IPS DF 4.7 (cell line): ENCODE measurements around the gene C16orf74.

Experiments
- DNase-seq: peaks from one replicate; pipeline ENCODE4 v3.0.0-alpha.2; 2013; ENCODE audit warnings: low spot score; ENCODE audit errors: extremely low read depth

Gene C16orf74

GRCh38 chr16:85718682-85719081 is 32.2 kb downstream of the C16orf74 start:
- no peak for DNase-seq

DNA sequence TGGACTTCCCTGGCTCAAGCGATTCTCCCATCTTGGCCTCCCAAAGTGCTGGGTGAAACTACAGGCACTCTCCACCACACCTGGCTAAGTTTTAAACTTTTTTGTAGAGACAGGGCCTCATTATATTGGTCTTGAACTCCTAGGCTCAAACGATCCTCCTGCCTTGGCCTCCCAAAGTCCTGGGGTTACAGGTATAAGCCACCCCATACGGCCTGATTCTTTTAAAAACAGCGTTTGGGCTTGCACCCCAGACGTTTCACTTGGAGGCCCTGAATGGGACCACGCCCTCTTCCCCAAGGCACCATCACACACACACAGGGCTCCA is 32.8 kb downstream of the C16orf74 start:
- no peak for DNase-seq

DNA sequence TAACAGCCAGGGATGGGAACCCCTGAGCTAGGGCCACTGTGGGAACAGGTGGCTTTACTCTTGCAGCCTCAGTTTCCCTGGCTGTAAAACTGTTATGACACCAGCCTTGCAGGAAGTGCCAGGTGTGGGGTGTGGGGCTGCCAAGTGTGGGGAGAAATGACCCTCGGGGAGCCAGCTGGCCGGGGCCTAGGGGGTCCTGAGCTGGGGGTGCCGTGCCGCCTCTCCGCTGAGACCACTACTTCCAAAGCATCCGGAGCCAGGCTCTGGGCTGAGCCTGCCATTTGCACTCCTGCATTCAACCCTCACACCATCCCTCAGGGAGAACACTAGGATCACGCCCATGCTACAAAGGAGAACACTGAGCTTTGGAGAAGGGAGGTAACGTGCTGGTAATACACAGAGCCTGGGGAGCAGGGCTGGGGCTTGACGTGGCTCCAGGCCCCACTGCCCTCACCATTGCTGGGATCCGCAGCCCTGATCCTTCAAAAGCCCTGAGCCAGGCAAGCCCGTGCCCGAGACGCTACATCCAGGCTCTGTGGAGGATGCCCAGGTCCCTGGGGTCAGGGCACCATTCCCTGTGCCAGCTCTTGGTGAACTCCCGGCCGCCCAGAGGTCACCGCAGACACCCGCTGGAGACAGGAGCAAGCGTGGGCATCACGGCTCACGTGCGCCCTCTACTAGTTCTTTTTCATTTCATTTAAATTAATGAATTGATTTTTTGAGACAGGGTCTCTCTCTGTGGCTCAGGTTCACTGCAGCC is 33.3 kb downstream of the C16orf74 start:
- DNase-seq: no peak

GRCh38 chr16:85716680-85717038 is 34.2 kb downstream of the C16orf74 start:
- no peak for DNase-seq

DNA sequence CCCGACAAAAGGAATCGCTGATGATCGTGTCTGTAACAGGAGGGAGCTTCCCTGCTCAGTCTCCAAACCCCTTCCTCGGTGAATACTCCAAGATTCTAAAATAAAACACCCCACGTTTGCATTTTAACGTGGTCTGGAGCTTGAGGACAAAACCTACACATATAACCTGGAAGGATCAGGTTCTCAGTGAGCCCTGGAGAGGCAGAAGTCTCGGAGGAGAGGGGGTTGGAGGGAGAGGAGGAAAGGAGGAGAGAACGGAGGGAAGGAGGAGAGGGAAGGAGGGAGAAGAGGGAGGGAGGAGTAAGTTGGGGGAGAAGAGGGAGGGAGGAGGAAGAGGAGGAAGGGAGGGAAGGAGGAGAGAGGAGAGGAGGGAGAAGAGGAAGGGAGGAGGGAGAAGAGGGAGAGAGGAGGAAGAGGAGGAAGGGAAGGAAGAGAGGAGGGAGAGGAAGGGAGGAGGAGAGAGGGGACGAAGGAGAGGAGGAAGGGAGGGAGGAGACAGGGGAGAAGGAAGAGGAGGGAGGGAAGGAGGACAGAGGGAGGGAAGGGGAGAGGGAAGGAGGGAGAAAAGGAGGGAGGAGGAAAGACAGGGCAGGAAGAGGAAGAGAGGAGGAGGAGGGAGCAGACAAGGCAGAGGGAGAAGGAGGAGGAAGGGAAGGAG is 34.7 kb downstream of the C16orf74 start:
- no peak for DNase-seq

GRCh38 chr16:85715169-85716021 is 35.5 kb downstream of the C16orf74 start:
- no peak for DNase-seq

- no peak for DNase-seq
Observed at GRCh38 chr16:85712801-85713200, 38.1 kb downstream of the C16orf74 start.

DNA sequence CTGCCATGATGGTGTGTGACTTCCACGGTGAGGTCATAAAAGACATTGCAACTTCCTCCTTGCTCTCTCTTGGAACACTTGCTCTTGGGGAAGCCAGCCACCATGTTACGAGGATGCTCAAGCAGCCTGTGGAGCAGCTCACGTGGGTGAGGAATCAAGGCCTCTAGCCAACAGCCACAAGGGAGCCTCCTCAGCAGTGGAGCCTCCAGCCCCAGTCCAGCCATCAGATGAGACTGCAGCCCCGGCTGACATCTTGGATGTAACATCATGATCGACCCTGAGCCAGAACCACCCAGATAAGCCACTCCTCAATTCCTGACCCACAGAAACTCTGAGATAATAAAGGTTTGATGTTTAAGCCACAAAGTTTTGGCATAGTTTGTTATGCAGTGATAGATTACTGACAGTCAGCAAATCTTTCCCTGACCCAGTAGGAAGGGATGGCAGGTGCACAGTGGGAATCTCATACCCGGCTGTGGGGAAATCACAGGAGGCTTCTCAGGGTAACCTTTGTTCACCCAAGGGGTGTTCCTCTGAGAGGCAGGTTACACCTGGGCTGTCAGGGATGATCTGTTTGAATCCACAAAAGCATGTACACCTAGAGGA is 38.8 kb downstream of the C16orf74 start:
- DNase-seq: no peak

GRCh38 chr16:85710732-85711131 is 40.2 kb downstream of the C16orf74 start:
- DNase-seq: no peak

GRCh38 chr16:85709766-85710585 is 40.9 kb downstream of the C16orf74 start:
- no peak for DNase-seq

DNA sequence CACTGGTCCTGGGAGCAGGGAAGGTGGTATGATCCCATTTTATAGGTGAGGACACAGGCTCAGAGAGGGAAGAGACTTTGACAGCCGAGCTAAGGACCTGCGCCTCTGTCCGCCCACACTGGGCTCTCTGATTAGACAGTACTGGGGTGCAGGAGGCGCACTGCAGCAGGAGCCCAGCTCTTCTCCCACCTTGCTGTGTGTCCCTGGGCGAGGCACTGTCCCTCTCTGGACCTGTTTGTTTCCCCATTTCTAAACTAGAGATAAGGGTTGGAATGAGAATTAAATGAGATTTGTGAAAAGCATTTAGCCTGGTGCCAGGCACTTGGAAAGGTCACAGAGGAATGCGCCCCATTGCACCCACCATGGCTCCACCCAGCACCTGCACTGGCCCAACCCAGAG is 42.6 kb downstream of the C16orf74 start:
- no peak for DNase-seq

DNA sequence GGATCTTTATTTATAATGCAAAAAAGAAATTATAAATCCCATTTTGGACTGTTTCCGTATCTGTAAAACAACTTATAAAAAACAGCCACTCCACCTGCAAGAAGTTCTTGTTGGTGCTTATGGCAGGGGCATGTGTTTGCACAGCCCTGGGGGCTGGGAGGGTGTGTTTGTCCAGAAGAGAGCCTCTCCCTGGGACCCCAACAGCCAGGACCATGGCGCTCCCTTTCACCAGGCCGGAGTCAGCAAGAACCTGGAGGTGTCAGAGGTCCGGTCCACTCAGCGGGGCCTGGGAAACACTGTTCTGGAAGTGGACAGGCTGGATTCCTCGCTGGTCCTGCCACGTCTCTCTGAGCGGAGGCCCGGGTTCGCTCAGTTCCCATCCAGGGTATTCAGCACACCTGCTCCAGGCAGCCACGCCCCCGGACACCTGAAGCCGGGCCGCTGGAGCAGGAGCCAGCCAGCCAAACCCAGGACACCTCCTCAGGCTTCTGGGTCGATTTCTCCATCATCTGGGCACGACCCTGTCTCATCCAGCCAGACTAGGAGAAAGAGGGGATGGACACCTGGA is 43.3 kb downstream of the C16orf74 start:
- no peak for DNase-seq

DNA sequence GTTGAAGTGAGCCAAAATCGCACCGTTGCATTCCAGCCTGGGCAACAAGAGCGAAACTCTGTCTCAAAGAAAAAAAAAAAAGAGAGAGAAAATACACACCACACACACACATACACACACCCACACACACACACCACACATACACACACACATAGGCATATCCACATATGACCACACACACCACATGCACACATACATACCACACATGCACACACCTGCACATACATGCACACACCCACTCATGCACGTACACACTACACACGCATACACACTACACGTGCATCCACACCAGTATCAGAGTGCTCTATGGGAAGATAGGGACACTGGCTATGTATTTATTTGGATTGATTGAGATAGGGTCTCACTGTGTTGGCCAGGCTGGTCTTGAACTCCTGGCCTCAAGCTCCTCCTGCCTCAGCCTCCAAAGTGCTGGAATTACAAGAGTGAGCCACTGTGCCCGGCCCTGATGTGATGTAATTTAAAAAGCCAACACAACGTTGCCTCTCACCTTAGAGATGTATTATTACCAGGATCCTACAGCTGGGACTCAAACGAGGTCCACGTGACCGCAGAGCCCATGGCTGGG is 44.4 kb downstream of the C16orf74 start:
- no peak for DNase-seq

DNA sequence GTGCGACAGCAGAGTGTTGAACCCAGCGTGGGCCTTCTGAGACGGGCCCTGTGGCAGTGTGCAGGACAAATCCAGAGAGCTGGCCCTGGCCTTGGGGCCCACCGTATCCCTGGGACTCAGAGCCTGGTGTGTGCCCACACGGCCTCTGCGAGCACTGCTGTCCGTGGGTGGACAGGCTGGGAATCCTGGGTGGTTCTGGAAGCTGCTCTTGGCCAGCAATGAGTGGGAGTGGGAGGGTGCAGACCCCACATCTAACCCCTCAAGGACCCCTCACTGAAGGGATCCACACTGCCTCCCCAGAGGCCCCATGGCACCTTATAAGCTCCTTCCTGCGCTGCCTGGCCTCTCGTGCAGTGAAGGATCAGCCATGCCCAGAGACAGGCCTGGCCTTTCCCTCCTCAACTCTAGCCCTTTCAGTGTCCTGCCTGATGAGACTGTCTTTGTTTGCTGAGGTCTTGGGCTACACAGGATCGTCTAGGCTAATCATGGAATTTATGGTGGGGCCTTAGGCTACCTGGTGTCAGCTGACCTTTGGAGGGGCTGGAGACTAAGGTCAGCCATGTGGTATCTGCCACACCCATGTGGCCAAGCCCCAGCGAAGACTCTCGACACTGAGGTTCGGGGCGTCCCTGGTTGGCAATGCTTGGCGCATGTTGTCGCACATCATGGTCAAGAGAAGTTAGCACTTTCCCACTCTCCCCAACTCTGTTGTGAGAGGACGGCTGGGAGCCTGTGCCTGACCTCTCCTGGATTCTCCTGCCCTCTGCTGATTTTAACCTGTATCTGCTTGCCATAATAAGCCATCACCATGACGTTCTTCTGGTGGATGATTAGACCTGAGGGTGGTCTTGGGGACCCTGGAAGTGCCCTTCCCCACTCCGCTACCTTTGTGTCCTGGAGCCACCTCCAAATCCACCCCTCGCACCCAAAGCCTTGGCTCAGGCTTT is 45.7 kb downstream of the C16orf74 start:
- DNase-seq: no peak

DNA sequence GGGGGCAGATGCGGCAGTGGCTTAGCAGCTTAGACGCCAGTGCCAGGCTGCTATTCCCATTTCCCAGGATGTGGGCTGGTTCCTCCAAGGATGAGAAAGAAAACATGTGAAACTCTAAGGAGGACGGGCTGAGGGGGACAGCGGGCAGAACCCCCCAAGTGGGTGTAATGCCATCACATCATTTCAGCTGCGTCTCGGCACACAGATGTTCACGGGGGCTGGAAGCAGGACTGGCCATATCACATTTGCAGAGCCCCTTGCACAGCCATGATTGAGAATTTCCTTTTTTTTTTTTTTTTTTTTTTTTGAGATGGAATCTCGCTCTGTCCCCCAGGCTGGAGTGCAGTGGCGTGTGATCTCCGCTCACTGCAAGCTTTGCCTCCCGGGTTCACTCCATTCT is 46.9 kb downstream of the C16orf74 start:
- no peak for DNase-seq

DNA sequence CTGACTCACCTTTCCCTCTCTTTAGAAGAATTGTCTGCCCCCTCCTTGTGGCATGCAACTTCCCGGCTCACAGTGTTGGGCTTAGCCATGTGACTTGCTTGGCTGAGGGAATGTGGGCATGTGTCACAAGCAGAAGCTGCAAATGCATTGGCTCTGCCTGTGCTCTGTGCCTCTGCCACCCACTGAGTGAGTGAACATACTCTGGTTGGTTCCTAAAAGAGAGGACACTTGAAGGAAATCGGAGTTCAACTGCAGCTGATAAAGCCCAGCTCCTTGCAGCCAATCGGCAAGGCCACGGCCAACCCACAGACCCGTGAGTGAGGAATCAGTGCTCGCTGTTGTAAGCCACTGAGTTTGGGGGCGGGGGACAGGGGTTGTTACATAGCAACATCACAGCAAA is 51.3 kb downstream of the C16orf74 start:
- DNase-seq: no peak

GRCh38 chr16:85698935-85699558 is 51.8 kb downstream of the C16orf74 start:
- DNase-seq: no peak

GRCh38 chr16:85698459-85698891 is 52.4 kb downstream of the C16orf74 start:
- DNase-seq: no peak

GRCh38 chr16:85697431-85697830 is 53.5 kb downstream of the C16orf74 start:
- DNase-seq: no peak
